Tibial nerve (tissue), 3 donors: ENCODE data around the gene VSIR.

Source experiments
- POLR2A ChIP-seq, 2 donors: fragments of 450-650 bp; IDR thresholded peaks; one replicate each; pipeline ENCODE4 v1.6.1; 2017; ENCODE audit warnings: antibody characterized with exemption in 2 of 2, mild to moderate bottlenecking in 2 of 2, moderate library complexity in 2 of 2
- TF ChIP-seq, protein P1 (sequence below), 5 experiments: fragments of 200-600 bp in 3 of 5; fragments of 450-650 bp in 2 of 5; sonication (generic) in 3 of 5; IDR thresholded peaks; one replicate each; pipeline ENCODE4 v1.5.1; 2016 to 2019; ENCODE audit warnings: antibody characterized with exemption in 5 of 5, mild to moderate bottlenecking in 3 of 5, moderate library complexity in 2 of 5

DNA sequence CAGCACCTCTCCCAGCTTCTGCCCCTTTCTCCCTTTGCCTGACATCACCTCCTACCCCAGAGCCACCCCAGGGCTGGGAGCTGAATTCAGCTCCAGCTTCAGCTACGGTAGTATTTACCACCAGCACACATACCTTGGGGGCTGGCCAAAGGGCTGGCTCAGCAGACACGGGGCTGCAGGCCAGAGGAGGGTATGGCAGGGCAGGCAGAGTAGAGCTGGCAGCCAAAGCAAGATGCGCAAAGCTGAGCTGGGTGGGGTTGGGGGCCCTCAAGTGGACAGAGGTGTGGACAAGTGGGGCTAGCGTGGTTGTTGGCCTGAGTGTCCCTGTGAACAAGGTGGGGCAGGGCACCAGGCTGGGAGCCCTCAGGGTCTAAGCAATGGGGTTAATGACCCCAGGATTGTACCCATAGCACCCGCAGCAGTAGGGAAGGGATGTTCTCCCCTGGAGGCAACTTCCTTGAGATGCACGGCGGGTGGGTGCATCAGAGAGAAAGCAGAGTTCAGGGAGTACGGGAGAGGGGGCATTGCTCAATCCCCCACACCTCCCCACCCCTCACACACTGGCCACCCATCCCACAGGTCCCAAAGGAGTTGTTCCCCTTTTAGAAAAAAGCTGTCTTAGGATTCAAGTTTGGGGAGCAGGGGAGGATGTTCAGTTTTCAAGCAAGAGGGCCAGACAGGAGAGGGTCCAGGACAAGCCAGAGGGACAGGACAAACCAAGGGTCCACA, 8.0 kb downstream of the VSIR start:
- TF ChIP-seq, protein P1, sequence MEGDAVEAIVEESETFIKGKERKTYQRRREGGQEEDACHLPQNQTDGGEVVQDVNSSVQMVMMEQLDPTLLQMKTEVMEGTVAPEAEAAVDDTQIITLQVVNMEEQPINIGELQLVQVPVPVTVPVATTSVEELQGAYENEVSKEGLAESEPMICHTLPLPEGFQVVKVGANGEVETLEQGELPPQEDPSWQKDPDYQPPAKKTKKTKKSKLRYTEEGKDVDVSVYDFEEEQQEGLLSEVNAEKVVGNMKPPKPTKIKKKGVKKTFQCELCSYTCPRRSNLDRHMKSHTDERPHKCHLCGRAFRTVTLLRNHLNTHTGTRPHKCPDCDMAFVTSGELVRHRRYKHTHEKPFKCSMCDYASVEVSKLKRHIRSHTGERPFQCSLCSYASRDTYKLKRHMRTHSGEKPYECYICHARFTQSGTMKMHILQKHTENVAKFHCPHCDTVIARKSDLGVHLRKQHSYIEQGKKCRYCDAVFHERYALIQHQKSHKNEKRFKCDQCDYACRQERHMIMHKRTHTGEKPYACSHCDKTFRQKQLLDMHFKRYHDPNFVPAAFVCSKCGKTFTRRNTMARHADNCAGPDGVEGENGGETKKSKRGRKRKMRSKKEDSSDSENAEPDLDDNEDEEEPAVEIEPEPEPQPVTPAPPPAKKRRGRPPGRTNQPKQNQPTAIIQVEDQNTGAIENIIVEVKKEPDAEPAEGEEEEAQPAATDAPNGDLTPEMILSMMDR (IDR thresholded peaks at IDR 0.05): no peak
- no peak for TF ChIP-seq POLR2A (IDR thresholded peaks at IDR 0.05)
